ENCODE results near the gene NUDT1. TPM values are rescaled to one million over a fixed set of nuclear protein-coding genes. Genes with fewer than 3 reads are reported as not detected.
A peak's percentile ranks its signal among the peaks of the same experiment; 100 is the strongest.

Gene NUDT1
- total RNA-seq, 1 donor from 2014 or later: 32.2 TPM

- DNase-seq (ENCODE audit: extremely low spot score, unreplicated experiment): no peak
- H3K4me1 Mint-ChIP-seq (ENCODE audit: unreplicated experiment): peaks cover 10% of the 10 kb centered on the region
- H3K27me3 Mint-ChIP-seq: no peaks in the 10 kb centered on the region
- peaks cover 8% of the 10 kb centered on the region for H3K36me3 Mint-ChIP-seq
- TF ChIP-seq CTCF (conservative IDR thresholded peaks at IDR 0.05): no peak
- no peak overlapping the region for H3K27ac Mint-ChIP-seq
- peak overlapping the region; percentile 17 for H3K4me3 Mint-ChIP-seq
- no peaks in the 10 kb centered on the region for H3K9me3 Mint-ChIP-seq
Observed at GRCh38 chr7:2230882-2231281, 11.1 kb upstream of the NUDT1 start.

DNA sequence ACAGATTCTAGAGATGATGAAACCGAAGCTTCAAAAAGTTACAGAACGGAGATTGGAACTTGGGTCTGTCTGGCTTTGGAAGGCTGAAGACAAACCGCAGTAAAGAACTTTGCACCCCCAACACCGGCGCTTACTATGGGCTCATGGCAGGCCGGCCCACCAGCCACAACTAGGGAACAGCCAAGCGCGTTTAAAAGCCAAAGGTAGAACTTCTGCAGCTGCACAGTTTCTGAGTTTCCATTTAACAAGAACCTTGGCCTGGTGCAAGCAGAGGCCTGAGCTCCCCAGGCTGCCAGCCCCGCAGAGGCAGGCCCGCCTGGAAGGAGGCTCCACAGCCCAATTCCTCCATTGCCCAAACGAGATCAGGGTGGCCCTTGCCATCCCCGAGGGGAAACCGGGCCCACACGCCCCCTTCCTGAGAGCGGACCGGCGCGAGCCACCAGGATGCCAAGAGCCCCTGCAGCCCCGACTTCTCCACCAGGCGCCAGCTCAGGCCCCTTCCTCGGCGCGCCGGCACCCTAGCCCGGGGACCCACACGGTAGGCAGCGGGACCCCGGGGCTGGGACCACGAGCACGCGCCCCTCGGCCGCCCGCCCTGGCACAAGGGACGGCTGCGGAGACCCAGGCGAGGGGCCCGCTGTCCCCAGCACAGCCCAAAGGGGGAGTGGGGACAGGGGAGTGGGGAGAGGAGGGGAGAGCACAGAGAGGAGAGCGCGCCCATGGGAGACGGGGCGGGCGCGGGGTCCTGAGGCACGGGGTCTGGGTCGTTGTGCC is 9.8 kb upstream of the NUDT1 start:
- TF ChIP-seq CTCF (conservative IDR thresholded peaks at IDR 0.05): peak; percentile 51
- H3K27ac Mint-ChIP-seq: peak overlapping the region; percentile 69
- no peaks in the 10 kb centered on the region for H3K9me3 Mint-ChIP-seq
- peaks cover 6% of the 10 kb centered on the region for H3K36me3 Mint-ChIP-seq
- H3K27me3 Mint-ChIP-seq: no peaks in the 10 kb centered on the region
- peaks cover 10% of the 10 kb centered on the region for H3K4me1 Mint-ChIP-seq (ENCODE audit: unreplicated experiment)
- DNase-seq (ENCODE audit: extremely low spot score, unreplicated experiment): no peak
- H3K4me3 Mint-ChIP-seq: peak overlapping the region; percentile 92

- no peaks in the 10 kb centered on the region for H3K27me3 Mint-ChIP-seq
- H3K36me3 Mint-ChIP-seq: peaks cover 9% of the 10 kb centered on the region
- H3K9me3 Mint-ChIP-seq: no peaks in the 10 kb centered on the region
- peak within 1 kb of the TSS; percentile 92 for H3K4me3 Mint-ChIP-seq
- peak; percentile 94 for DNase-seq (ENCODE audit: extremely low spot score, unreplicated experiment)
- peak; percentile 20 for TF ChIP-seq CTCF (conservative IDR thresholded peaks at IDR 0.05)
- H3K4me1 Mint-ChIP-seq (ENCODE audit: unreplicated experiment): peaks cover 10% of the 10 kb centered on the region
- H3K27ac Mint-ChIP-seq: peak within 1 kb of the TSS; percentile 83
Observed at GRCh38 chr7:2232766-2233520, 9.1 kb upstream of the NUDT1 start, which contains the start of gene MAD1L1. MAD1L1 (minus strand) TSS chr7:2232945; CDS start chr7:2230133, 2,812 bp downstream.

DNA sequence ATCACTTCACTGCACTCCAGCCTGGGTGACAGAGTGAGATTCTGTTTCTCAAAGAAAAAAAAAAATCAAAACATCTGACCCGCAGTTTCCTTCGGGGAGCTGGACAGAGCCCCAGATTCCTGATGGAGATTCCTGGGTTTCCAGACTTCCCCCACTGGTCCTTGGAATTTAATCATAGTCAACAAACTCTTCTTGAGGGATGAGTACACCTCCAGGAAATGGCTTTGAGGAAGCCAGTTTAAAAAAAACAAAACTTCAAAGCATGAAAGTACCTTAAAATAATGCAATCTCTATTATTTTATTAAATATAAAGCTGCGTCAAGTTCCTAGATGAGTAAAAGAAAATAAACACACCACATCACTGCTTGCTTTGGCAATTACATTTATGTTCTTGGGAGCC is 8.1 kb upstream of the NUDT1 start:
- no peaks in the 10 kb centered on the region for H3K27me3 Mint-ChIP-seq
- no peak for TF ChIP-seq CTCF (conservative IDR thresholded peaks at IDR 0.05)
- H3K36me3 Mint-ChIP-seq: peaks cover 9% of the 10 kb centered on the region
- DNase-seq (ENCODE audit: extremely low spot score, unreplicated experiment): no peak
- H3K9me3 Mint-ChIP-seq: no peaks in the 10 kb centered on the region
- H3K4me3 Mint-ChIP-seq: peak overlapping the region; percentile 80
- peaks cover 10% of the 10 kb centered on the region for H3K4me1 Mint-ChIP-seq (ENCODE audit: unreplicated experiment)
- no peak overlapping the region for H3K27ac Mint-ChIP-seq

DNA sequence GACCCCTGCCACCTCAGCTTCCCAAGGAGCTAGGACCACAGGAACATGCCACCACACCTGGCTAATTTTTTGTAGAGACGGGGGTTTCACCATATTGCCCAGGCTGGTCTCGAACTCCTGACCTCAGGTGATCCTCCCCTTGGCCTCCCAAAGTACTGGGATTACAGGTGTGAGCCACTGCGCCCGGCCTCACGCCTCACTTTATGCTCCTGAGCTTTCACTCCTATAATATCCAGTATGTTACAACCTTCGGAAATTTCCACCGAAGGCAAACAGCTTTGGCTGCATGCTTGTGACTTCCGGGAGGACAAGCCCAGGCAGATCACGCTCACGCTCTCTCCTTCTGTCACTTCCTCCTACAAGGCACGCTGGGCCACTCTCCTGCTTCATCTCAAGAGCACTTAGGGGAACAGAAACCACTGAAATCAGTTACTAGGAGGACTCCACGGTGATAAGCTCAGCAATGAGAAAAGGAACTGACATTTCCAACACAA is 4.9 kb upstream of the NUDT1 start:
- Mint-ChIP-seq H3K27me3 (no peaks in the 10 kb centered on the region), H3K36me3 (peaks cover 9% of the 10 kb centered on the region), H3K27ac (peak overlapping the region; percentile 85), H3K4me3 (peak overlapping the region; percentile 36), H3K4me1 (ENCODE audit: unreplicated experiment) (peaks cover 5% of the 10 kb centered on the region), H3K9me3 (no peaks in the 10 kb centered on the region)
- no peak for DNase-seq (ENCODE audit: extremely low spot score, unreplicated experiment)
- TF ChIP-seq CTCF (conservative IDR thresholded peaks at IDR 0.05): no peak
